Measurements from ENCODE around the gene ACSL3.
A peak's percentile ranks its signal among the peaks of the same experiment; 100 is the strongest.
"Not testable (repeated sequence)": the region's sequence is repeated elsewhere in the genome, so short reads cannot be mapped to it uniquely, and the experiment has no call there.

ACSL3 gene

DNA sequence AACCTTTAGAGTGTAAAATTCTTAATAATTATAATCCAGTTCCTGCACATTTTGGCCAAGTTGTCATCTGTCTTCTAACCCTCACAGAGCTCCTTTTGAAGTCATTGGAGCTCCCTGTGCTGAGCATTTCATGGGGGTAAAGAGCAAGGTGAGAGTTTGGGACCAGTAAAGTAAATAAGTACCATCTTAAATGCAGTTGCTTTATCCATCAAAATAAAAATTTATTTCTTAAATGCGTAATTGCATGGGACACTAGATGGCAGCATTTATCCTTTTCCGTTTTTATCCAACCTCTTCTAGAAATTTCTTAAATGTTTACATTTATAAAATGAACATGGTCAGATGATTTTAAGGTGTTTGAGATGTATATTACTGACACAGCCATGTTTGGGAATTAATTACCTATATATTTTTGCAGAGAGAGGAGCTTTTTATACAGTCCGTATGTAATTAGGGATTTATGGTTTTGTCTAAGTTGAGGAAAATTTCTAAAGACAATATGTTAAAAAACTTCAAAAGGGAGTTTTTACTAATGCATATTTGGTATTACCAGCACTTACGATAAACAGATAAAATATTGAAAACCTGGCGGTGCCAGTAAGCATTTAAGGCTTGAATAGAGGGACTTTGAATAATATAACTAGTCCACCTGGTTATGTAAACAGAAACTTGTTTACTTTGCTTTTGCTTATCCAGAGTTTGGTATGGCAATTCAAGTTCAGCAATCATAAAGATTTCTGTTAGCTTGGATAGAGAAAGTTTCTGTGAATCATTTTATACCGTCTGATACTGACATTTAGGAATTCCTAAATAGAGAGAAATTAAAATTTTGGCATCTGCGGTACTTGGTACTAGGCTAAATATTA lies 54.5 kb downstream of the ACSL3 start:
- FAIRE-seq, result peak; percentile 99

DNA sequence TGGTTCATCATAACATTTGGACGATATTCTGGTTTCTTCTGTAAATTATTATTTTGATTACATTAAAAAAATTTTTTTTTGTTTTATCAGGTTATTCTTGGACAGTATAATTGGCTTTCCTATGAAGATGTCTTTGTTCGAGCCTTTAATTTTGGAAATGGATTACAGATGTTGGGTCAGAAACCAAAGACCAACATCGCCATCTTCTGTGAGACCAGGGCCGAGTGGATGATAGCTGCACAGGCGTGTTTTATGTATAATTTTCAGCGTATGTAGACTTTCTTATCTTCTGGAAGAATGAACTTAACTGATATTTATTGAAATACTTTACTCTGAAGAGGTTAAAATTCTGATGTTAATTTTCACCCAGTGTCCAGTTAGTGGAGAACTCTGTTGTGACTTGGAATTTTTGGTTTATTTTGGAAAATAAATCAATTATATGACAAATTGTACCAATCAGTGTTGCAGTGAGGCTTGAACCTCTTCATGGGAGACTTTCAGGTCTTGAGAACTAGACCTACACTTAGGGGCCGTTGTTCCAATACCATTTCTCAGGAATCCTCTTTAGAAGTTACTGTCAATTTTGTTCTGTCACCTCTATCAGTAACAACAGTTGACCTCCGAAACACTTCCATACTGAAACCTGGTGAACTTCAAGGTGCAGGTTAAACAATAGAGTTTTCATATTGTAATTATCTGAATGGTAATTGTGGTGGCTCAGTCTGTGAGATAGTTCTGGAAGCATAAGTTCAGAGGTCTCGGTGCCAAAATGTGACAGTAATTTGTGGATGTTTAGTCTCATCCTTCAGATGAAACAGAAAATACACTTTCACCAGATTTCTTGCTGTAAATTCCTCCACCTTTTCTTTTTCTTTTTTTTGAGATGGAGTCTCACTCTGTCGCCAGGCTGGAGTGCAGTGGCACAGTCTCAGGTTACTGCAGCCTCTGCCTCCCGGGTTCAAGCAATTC lies 55.7 kb downstream of the ACSL3 start:
- FAIRE-seq, result no peak

DNA sequence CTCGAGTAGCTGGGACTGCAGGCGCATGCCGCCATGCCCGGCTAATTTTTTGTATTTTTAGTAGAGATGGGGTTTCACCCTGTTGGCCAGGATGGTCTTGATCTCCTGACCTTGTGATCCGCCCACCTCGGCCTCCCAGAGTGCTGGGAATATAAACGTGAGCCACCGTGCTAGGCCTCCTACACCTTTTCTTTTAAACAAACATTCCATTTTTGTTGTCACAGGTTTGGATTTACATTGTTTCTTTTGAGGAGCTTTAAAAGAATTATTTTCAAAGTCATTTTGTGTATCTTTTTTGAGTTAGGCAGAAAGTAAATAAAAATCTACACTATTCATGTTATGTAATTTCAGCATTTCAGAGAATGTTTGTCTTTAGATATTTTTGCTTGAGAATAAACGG lies 56.4 kb downstream of the ACSL3 start:
- FAIRE-seq, result not testable (repeated sequence)

GRCh38 chr2:222919841-222920526 lies 59.1 kb downstream of the ACSL3 start:
- FAIRE-seq, result no peak

GRCh38 chr2:222920657-222921186 lies 59.9 kb downstream of the ACSL3 start:
- FAIRE-seq, result no peak

DNA sequence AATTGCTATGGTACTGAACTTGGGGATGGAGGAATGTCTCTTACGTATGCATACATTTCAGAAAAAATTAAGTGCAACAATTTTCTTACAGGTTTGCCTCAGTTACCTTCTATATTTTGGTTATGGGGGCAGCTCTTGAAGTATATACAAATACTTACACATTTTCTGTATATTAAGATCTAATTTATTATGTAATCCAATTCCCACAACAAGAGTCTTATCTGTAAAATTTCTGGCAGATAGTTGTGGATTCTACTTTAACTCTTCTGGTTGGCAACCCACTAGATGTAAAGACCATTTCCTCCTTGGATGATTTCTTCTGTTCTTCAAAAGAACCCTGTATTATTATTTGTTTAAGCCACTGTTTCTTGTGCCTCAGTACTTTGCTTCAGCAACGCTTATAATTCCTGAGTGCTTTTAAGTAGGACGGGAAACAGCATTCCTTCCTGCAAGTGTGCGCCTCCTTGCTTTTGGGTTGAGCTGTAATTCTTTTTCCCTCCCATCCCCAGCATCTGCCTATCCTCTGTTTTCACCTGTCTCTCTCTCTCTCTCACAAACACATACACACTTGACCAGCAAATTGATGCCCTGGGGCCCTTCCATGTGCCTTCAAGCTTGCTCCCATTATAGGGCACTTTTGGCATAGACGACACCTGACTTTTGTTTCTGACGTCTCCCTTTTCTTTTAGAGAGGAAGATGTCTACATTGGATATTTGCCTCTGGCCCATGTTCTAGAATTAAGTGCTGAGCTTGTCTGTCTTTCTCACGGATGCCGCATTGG lies 61.4 kb downstream of the ACSL3 start:
- FAIRE-seq, result no peak

DNA sequence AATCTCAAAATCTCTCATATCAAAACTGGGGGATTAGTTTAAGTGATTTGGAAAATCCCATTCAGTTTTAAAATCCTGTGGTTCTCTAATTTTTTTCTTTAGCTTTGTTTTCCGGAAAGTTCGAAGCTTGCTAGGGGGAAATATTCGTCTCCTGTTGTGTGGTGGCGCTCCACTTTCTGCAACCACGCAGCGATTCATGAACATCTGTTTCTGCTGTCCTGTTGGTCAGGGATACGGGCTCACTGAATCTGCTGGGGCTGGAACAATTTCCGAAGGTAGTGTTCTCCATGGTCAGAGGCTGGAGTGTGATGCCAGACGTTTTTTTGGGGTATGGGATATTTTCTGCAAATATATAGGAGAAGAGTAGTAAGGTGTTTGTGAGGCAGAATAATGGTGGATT lies 66.1 kb downstream of the ACSL3 start:
- no peak for FAIRE-seq

DNA sequence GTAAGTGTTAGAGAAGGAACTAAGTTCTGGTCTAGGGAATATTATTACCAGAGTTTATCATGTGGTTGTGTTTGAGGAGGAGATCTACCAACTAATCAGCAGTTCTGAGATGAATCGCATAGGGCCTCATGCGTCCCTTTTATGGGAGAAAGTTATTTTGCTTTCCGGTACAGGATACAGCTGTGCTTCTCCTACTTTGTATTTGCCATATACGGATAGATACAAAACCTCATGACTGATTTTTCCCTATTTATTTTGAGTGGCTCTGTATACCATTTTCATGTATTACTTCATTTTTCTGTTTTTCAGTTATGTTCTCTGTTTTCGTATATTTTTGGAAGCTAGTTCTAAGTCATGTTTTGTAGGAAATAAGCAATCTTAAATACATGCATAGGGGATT lies 66.8 kb downstream of the ACSL3 start:
- no peak for FAIRE-seq

- no peak for FAIRE-seq
Observed at GRCh38 chr2:222928335-222928734, 67.5 kb downstream of the ACSL3 start.

DNA sequence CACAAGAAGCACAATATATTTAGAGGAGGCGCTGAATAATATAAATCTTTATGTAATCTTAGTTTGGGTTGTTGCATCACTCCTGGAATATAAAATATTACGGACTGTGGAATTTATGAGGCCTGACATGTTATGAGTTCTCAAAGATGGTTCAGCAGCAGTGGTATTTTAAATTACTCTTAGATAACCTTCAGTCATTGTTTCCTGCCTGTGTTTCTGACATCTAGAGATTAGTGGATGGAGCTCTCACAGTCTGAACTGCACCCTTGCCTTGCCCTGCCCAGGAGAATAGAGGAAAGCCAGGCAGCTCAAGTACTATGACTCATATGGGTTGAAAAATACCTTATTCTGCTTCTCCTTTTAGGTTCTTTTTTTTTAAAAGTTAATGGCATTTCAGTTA lies 70.0 kb downstream of the ACSL3 start:
- FAIRE-seq, result no peak

GRCh38 chr2:222931659-222932058 lies 70.8 kb downstream of the ACSL3 start:
- no peak for FAIRE-seq

DNA sequence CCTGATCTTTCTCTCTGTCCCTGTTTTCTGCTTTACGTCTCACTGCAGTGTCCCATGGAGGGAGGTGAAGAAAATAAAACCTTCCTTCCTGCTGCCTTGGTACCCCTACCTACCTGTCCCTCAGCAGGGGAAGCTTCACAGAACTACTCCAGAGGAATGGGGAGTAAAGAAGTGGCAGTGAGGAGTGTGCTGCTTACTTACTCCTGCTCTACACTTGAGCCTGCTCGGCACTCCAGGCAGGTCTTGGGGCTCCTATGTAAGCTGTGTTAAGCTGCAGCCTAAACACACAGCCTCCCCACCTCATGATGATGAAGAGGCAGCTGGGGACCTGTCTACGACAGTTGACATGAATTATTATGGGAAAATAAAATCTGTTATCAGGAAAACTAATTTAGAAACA lies 72.6 kb downstream of the ACSL3 start:
- FAIRE-seq, result no peak

DNA sequence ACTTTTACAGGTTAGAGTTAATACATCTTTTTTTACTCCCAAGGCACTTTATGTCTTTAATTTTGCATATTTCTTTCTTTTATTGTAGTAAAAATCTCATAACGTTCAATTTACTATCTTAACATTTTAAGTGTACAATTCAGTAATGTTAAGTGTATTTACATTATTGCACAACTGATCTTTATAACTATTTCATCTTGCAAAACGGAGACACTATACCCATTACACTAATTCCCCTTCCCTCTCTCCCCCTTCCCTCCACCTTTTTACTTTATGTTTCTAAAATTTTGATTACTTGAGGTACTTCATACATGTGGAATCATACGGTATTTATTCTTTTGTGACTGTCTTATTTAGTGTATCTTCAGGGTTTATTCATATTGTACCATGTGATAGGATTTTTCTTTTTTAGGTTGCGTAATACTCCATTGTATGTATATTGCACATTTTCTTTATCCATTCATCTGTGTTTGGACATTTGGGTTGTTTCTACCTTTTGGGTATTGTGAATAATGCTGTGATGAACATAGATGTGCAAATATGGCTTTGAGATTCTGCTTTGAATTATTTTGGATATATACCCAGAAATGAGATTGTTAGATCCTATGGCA lies 75.0 kb downstream of the ACSL3 start:
- peak; percentile 68 for FAIRE-seq

GRCh38 chr2:222936705-222937104 lies 75.9 kb downstream of the ACSL3 start:
- FAIRE-seq, result no peak

GRCh38 chr2:222938327-222938726 lies 77.5 kb downstream of the ACSL3 start:
- no peak for FAIRE-seq

GRCh38 chr2:222939208-222939856 lies 78.5 kb downstream of the ACSL3 start:
- FAIRE-seq, result no peak

GRCh38 chr2:222939979-222940378 lies 79.1 kb downstream of the ACSL3 start:
- peak; percentile 53 for FAIRE-seq

DNA sequence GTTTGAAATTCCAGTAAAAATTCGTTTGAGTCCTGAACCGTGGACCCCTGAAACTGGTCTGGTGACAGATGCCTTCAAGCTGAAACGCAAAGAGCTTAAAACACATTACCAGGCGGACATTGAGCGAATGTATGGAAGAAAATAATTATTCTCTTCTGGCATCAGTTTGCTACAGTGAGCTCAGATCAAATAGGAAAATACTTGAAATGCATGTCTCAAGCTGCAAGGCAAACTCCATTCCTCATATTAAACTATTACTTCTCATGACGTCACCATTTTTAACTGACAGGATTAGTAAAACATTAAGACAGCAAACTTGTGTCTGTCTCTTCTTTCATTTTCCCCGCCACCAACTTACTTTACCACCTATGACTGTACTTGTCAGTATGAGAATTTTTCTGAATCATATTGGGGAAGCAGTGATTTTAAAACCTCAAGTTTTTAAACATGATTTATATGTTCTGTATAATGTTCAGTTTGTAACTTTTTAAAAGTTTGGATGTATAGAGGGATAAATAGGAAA lies 80.7 kb downstream of the ACSL3 start:
- FAIRE-seq, result no peak

GRCh38 chr2:222942561-222942960 lies 81.7 kb downstream of the ACSL3 start:
- FAIRE-seq, result no peak

- peak; percentile 5 for FAIRE-seq
Observed at GRCh38 chr2:222942977-222943376, 82.1 kb downstream of the ACSL3 start.

DNA sequence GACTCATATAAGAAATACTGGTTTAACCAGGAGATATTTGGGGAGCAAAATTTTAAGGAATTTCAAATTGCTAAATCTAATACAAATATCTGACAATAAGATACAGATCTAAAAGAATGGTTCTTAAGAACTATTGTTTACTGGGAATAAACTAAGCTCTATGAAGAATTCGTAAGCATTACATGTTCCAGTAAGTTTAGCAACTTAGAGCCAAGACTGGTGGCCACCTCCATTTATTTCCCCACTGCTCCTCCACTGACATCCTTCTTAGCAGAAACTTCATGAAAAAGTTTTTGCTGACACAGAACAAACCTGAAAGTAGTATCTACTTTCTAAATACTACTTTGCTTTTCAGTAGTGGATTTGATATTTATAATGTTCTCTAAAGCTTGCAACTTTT lies 83.0 kb downstream of the ACSL3 start:
- FAIRE-seq, result peak; percentile 5

Measured in islet of Langerhans (tissue), 1 donor.